GM23248 (cell line): ENCODE measurements around the gene PRKCE.

ENCODE experiments used
- EZH2 ChIP-seq: fragments of 200-600 bp; sonication (generic); IDR thresholded peaks from 2 replicates; pipeline ENCODE4 v1.6.1; 2018; ENCODE audit warnings: antibody characterized with exemption, mild to moderate bottlenecking; ENCODE audit not compliant: insufficient read depth, poor library complexity, severe bottlenecking
- EZH2phosphoT487 ChIP-seq: fragments of 200-600 bp; sonication (generic); IDR thresholded peaks from 2 replicates; pipeline ENCODE4 v1.6.1; 2018; ENCODE audit warnings: antibody characterized with exemption, moderate library complexity, mild to moderate bottlenecking, low read depth; ENCODE audit not compliant: insufficient read depth

GRCh38 chr2:45883603-45884000 is 232.1 kb downstream of the PRKCE start:
- no peak for TF ChIP-seq EZH2
- no peak for TF ChIP-seq EZH2phosphoT487
